ENCODE measurements around the gene PIEZO2. TPM values are rescaled to one million over a fixed set of nuclear protein-coding genes. Genes with fewer than 3 reads are reported as not detected.

Gene PIEZO2
- total RNA-seq, 1 experiment from 2014 or later = 0.11 TPM

GRCh38 chr18:10745971-10746370 lies 403.4 kb downstream of the PIEZO2 start:
- DNase-seq = no peak
- BruUV-seq (replicated peaks) = no TSS peak
- POLR2A ChIA-PET = no interaction called here
- H3K9me3 Mint-ChIP-seq (ENCODE audit: unreplicated experiment) = no peaks in the 10 kb centered on the region
- no peaks in the 10 kb centered on the region for H3K9me3 ChIP-seq
- no peak overlapping the region for H3K4me3 ChIP-seq (ENCODE audit: low read depth, low read length)
- H3K27ac Mint-ChIP-seq (ENCODE audit: unreplicated experiment) = no peak overlapping the region
- H3K27me3 ChIP-seq (replicated peaks; ENCODE audit: control insufficient read depth, insufficient read depth, low read length) = no peaks in the 10 kb centered on the region
- H3K36me3 ChIP-seq (ENCODE audit: control insufficient read depth, insufficient read depth, low read length) = no peaks in the 10 kb centered on the region
- no peak overlapping the region for H3K4me3 Mint-ChIP-seq (ENCODE audit: unreplicated experiment)
- no peaks in the 10 kb centered on the region for H3K36me3 Mint-ChIP-seq (ENCODE audit: insufficient read depth, unreplicated experiment)
- no peaks in the 10 kb centered on the region for H3K4me1 Mint-ChIP-seq (ENCODE audit: low read depth, unreplicated experiment)
- intact Hi-C loops (cut with micrococcal nuclease; ENCODE audit: unreplicated experiment) = no loop called here
- CTCF ChIA-PET = no interaction called here
- no peak for TF ChIP-seq CTCF (IDR thresholded peaks at IDR 0.05; ENCODE audit: insufficient read depth in 1 of 2, low read depth in 1 of 2, low read length in 1 of 2, severe bottlenecking in 1 of 2, unreplicated experiment in 1 of 2)
- no peaks in the 10 kb centered on the region for H3K4me1 ChIP-seq
- no peaks in the 10 kb centered on the region for H3K27me3 Mint-ChIP-seq (ENCODE audit: insufficient read depth, unreplicated experiment)

GRCh38 chr18:10745219-10745618 lies 404.1 kb downstream of the PIEZO2 start:
- ChIA-PET POLR2A (no interaction called here), CTCF (no interaction called here)
- no peak overlapping the region for H3K4me3 Mint-ChIP-seq (ENCODE audit: unreplicated experiment)
- H3K36me3 Mint-ChIP-seq (ENCODE audit: insufficient read depth, unreplicated experiment) = no peaks in the 10 kb centered on the region
- DNase-seq = no peak
- intact Hi-C loops (cut with micrococcal nuclease; ENCODE audit: unreplicated experiment) = no loop called here
- no TSS peak for BruUV-seq (replicated peaks)
- no peaks in the 10 kb centered on the region for H3K4me1 Mint-ChIP-seq (ENCODE audit: low read depth, unreplicated experiment)
- Histone ChIP-seq H3K4me1 (no peaks in the 10 kb centered on the region), H3K27me3 (replicated peaks; ENCODE audit: control insufficient read depth, insufficient read depth, low read length) (no peaks in the 10 kb centered on the region), H3K4me3 (ENCODE audit: low read depth, low read length) (no peak overlapping the region), H3K9me3 (no peaks in the 10 kb centered on the region), H3K36me3 (ENCODE audit: control insufficient read depth, insufficient read depth, low read length) (no peaks in the 10 kb centered on the region)
- peaks cover 3% of the 10 kb centered on the region for H3K27me3 Mint-ChIP-seq (ENCODE audit: insufficient read depth, unreplicated experiment)
- no peak for TF ChIP-seq CTCF (IDR thresholded peaks at IDR 0.05; ENCODE audit: insufficient read depth in 1 of 2, low read depth in 1 of 2, low read length in 1 of 2, severe bottlenecking in 1 of 2, unreplicated experiment in 1 of 2)
- no peaks in the 10 kb centered on the region for H3K9me3 Mint-ChIP-seq (ENCODE audit: unreplicated experiment)
- no peak overlapping the region for H3K27ac Mint-ChIP-seq (ENCODE audit: unreplicated experiment)

GRCh38 chr18:10743766-10744165 lies 405.6 kb downstream of the PIEZO2 start:
- DNase-seq = no peak
- H3K9me3 ChIP-seq = no peaks in the 10 kb centered on the region
- intact Hi-C loops (cut with micrococcal nuclease; ENCODE audit: unreplicated experiment) = no loop called here
- H3K4me3 Mint-ChIP-seq (ENCODE audit: unreplicated experiment) = no peak overlapping the region
- BruUV-seq (replicated peaks) = no TSS peak
- TF ChIP-seq CTCF (IDR thresholded peaks at IDR 0.05; ENCODE audit: insufficient read depth in 1 of 2, low read depth in 1 of 2, low read length in 1 of 2, severe bottlenecking in 1 of 2, unreplicated experiment in 1 of 2) = no peak
- no peaks in the 10 kb centered on the region for H3K27me3 ChIP-seq (replicated peaks; ENCODE audit: control insufficient read depth, insufficient read depth, low read length)
- peaks cover 6% of the 10 kb centered on the region for H3K27me3 Mint-ChIP-seq (ENCODE audit: insufficient read depth, unreplicated experiment)
- H3K4me3 ChIP-seq (ENCODE audit: low read depth, low read length) = no peak overlapping the region
- H3K4me1 ChIP-seq = no peaks in the 10 kb centered on the region
- no peaks in the 10 kb centered on the region for H3K36me3 Mint-ChIP-seq (ENCODE audit: insufficient read depth, unreplicated experiment)
- no peaks in the 10 kb centered on the region for H3K4me1 Mint-ChIP-seq (ENCODE audit: low read depth, unreplicated experiment)
- ChIA-PET CTCF (no interaction called here), POLR2A (no interaction called here)
- no peaks in the 10 kb centered on the region for H3K9me3 Mint-ChIP-seq (ENCODE audit: unreplicated experiment)
- no peak overlapping the region for H3K27ac Mint-ChIP-seq (ENCODE audit: unreplicated experiment)
- no peaks in the 10 kb centered on the region for H3K36me3 ChIP-seq (ENCODE audit: control insufficient read depth, insufficient read depth, low read length)
